ENCODE results near the gene TRIM50. TPM values are rescaled to one million over a fixed set of nuclear protein-coding genes. Genes with fewer than 3 reads are reported as not detected.

The TRIM50 gene
- polyA plus RNA-seq, 1 donor from 2014 or later: not detected

- Histone ChIP-seq H3K9me2 (ENCODE audit: insufficient read depth, low read length) (no peaks in the 10 kb centered on the region), H3F3A (ENCODE audit: insufficient read depth, low read length, poor library complexity, severe bottlenecking) (no peaks in the 10 kb centered on the region), H3K79me2 (replicated peaks; ENCODE audit: insufficient read depth, low read length) (no peaks in the 10 kb centered on the region), H2AFZ (ENCODE audit: low read depth, low read length) (no peak overlapping the region), H3K9ac (ENCODE audit: low read length) (no peak overlapping the region), H3K4me2 (ENCODE audit: low read length) (no peak overlapping the region), H3K27ac (ENCODE audit: low read length) (no peak overlapping the region), H4K20me1 (ENCODE audit: insufficient read depth) (no peaks in the 10 kb centered on the region), H3K4me3 (ENCODE audit: low read length) (no peak overlapping the region), H3K36me3 (ENCODE audit: insufficient read depth, low read length) (no peaks in the 10 kb centered on the region), H3K9me3 (ENCODE audit: low read length) (no peaks in the 10 kb centered on the region), H3K27me3 (ENCODE audit: insufficient read depth, low read depth, low read length) (no peaks in the 10 kb centered on the region)
- no peak for TF ChIP-seq EP300 (conservative IDR thresholded peaks at IDR 0.05; ENCODE audit: poor library complexity, severe bottlenecking)
- TF ChIP-seq REST (IDR thresholded peaks at IDR 0.05; ENCODE audit: borderline replicate concordance): no peak
- no peak for TF ChIP-seq SMC3 (conservative IDR thresholded peaks at IDR 0.05; ENCODE audit: poor library complexity)
- TF ChIP-seq RAD21 (conservative IDR thresholded peaks at IDR 0.05): no peak
- no peak for TF ChIP-seq CTCF (IDR thresholded peaks at IDR 0.05; ENCODE audit: poor library complexity, severe bottlenecking)
- TF ChIP-seq TAF1 (IDR thresholded peaks at IDR 0.05; ENCODE audit: low read depth): no peak
Measured at GRCh38 chr7:73369622-73370021, 41.7 kb upstream of the TRIM50 start.

GRCh38 chr7:73369009-73369408 lies 41.1 kb upstream of the TRIM50 start:
- Histone ChIP-seq H2AFZ (ENCODE audit: low read depth, low read length) (no peak overlapping the region), H3F3A (ENCODE audit: insufficient read depth, low read length, poor library complexity, severe bottlenecking) (no peaks in the 10 kb centered on the region), H4K20me1 (ENCODE audit: insufficient read depth) (no peaks in the 10 kb centered on the region), H3K9ac (ENCODE audit: low read length) (no peak overlapping the region), H3K36me3 (ENCODE audit: insufficient read depth, low read length) (no peaks in the 10 kb centered on the region), H3K4me2 (ENCODE audit: low read length) (no peak overlapping the region), H3K27me3 (ENCODE audit: insufficient read depth, low read depth, low read length) (no peaks in the 10 kb centered on the region), H3K27ac (ENCODE audit: low read length) (no peak overlapping the region), H3K9me3 (ENCODE audit: low read length) (no peaks in the 10 kb centered on the region), H3K4me3 (ENCODE audit: low read length) (no peak overlapping the region), H3K9me2 (ENCODE audit: insufficient read depth, low read length) (no peaks in the 10 kb centered on the region), H3K79me2 (replicated peaks; ENCODE audit: insufficient read depth, low read length) (no peaks in the 10 kb centered on the region)
- TF ChIP-seq SMC3 (conservative IDR thresholded peaks at IDR 0.05; ENCODE audit: poor library complexity) (no peak), MXI1 (conservative IDR thresholded peaks at IDR 0.05; ENCODE audit: poor library complexity, severe bottlenecking) (no peak), REST (IDR thresholded peaks at IDR 0.05; ENCODE audit: borderline replicate concordance) (no peak), POLR2AphosphoS5 (IDR thresholded peaks at IDR 0.05) (no peak), RAD21 (conservative IDR thresholded peaks at IDR 0.05) (no peak), EP300 (conservative IDR thresholded peaks at IDR 0.05; ENCODE audit: poor library complexity, severe bottlenecking) (no peak), TAF1 (IDR thresholded peaks at IDR 0.05; ENCODE audit: low read depth) (no peak), CTCF (IDR thresholded peaks at IDR 0.05; ENCODE audit: poor library complexity, severe bottlenecking) (no peak), EZH2 (IDR thresholded peaks at IDR 0.05; ENCODE audit: borderline replicate concordance, insufficient read depth, low read length, poor library complexity, severe bottlenecking) (no peak)
